CD4-positive, alpha-beta T cell treated with Interleukin-15 for 1 hour (primary cell): ENCODE measurements around the gene OR13C2.
"Not testable (repeated sequence)": the region's sequence is repeated elsewhere in the genome, so short reads cannot be mapped to it uniquely, and the experiment has no call there.

Experiments
- DNase-seq: peaks from one replicate; pipeline ENCODE4 v3.0.0-alpha.2; 2020

Gene OR13C2, protein sequence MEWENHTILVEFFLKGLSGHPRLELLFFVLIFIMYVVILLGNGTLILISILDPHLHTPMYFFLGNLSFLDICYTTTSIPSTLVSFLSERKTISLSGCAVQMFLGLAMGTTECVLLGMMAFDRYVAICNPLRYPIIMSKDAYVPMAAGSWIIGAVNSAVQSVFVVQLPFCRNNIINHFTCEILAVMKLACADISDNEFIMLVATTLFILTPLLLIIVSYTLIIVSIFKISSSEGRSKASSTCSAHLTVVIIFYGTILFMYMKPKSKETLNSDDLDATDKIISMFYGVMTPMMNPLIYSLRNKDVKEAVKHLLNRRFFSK

GRCh38 chr9:104605527-104605926 lies at the start of gene OR13C2:
Gene OR13C2 (minus strand): TSS chr9:104605627. CDS start chr9:104605627, 0 bp downstream.
- DNase-seq: not testable (repeated sequence)

GRCh38 chr9:104635456-104635855 lies 30.0 kb upstream of the OR13C2 start:
- no peak for DNase-seq

- no peak for DNase-seq
Observed at GRCh38 chr9:104633976-104634520, 28.6 kb upstream of the OR13C2 start.

DNA sequence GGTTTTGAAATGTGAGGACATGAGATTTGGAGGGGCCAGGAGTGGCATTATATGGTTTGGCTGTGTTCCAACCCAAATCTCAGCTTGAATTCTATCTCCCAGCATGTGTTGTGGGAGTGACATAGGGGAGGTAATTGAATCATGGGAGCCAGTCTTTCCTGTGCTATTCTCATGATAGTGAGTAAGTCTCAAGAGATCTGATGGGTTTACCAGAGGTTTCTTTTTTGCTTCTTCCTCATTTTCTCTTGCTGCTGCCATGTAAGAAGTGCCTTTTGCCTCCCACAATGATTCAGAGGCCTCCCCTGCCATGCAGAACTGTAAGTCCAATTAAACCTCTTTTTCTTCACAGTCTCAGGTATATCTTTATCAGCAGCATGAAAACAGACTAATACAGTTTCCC lies 20.5 kb upstream of the OR13C2 start:
- not testable (repeated sequence) for DNase-seq

GRCh38 chr9:104618104-104618503 lies 12.7 kb upstream of the OR13C2 start, which contains the start of gene OR13C9:
Gene OR13C9 (minus strand): TSS chr9:104618204. CDS start chr9:104618204, 0 bp downstream.
- DNase-seq: no peak

GRCh38 chr9:104617418-104617817 lies 12.0 kb upstream of the OR13C2 start:
- DNase-seq: no peak

- DNase-seq: no peak
Observed at GRCh38 chr9:104611213-104611612, 5.8 kb upstream of the OR13C2 start.

- DNase-seq: no peak
Observed at GRCh38 chr9:104608336-104608735, 2.9 kb upstream of the OR13C2 start.

GRCh38 chr9:104606152-104606551 lies 725 bp upstream of the OR13C2 start:
- no peak for DNase-seq

DNA sequence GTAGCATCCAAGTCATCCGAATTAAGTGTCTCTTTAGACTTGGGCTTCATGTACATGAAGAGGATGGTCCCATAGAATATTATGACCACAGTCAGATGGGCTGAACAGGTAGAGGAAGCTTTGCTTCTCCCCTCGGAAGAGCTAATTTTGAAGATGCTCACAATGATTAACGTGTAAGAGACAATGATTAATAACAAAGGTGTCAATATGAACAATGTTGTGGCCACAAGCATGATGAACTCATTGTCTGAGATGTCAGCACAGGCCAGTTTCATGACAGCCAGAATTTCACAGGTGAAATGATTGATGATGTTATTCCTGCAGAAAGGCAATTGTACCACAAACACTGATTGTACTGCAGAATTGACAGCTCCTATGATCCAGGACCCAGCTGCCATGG lies 626 bp downstream of the OR13C2 start:
- no peak for DNase-seq

DNA sequence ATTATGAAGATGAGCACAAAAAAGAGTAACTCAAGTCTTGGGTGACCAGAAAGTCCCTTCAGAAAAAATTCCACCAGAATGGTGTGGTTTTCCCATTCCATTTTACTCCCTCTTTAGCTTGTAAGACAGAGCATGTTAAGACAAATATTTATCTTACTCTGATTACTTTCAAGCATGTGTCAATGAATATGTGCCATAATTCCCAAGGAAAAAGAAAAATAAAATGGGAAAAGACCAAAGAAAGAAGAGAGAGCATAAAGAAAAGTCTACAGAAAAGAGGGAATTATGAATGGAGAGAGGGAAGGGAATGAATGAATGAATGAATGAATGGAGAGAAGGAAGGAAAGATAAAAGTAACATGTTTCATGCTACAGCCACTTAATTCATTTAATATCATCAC lies 6.1 kb downstream of the OR13C2 start, which contains the start of gene OR13C5:
Gene OR13C5 (minus strand): TSS at position 101 of the 400 bp plus-strand sequence. CDS start 0 bp downstream, at position 101.
- DNase-seq: not testable (repeated sequence)

DNA sequence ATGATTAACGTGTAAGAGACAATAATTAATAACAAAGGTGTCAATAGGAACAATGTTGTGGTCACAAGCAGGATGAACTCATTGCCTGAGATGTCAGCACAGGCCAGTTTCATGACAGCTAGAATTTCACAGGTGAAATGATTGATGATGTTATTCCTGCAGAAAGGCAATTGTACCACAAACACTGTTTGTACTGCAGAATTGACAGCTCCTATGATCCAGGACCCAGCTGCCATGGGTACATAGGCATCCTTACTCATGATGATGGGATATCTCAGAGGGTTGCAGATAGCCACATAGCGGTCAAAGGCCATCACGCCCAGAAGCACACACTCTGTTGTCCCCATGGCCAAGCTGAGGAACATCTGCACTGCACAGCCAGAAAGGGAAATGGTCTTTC lies 6.7 kb downstream of the OR13C2 start:
- not testable (repeated sequence) for DNase-seq

DNA sequence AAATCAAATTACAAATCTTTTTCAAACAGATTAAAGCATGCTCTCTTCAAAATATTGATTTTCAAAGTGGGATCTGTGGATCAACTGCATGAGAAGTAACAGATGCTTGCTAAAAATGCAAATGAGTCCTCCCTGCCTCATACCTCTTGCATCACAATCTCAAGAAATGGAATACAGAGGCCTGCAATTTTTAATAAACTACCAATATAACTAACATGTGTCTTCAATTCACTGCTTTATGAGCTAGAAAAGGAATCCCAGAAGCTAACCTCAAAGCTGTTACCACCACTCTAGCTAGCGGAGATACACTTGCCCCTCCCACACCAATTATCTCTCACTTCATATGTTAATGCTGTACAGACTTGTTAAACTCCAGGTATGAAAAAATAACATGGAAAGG lies 15.8 kb downstream of the OR13C2 start:
- no peak for DNase-seq

DNA sequence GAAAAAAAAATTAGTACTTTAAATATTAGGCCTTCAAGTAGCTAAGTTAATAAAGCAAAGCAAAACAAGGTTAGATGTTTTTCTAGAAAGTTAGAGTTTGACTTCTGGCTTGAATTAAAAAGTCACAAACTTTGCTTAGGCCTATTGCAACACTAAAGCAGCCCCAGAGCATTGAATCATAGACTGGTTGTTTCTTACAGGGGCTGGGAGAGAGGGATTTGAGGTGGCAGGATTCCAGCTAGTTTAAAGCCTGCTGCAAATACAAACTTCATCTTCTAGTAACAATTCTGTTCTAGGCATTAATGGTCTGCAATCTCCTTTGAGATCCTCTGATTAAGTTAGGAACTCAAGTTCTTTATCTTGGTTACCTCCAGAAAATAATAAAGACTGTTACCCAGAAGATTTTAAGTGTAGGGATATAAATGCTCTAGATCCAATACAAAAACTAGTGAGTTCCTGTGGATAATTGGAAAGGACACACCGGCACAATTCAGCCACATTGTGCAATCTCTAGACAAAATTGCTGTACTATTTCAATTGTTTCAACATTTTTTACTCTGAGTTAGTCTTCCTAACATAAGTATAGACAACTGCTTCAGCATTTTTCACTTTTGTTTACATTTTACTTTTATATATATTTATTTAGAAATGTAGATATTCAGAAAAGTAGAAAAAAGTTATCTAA lies 18.8 kb downstream of the OR13C2 start:
- no peak for DNase-seq

- no peak for DNase-seq
Observed at GRCh38 chr9:104580562-104580961, 24.9 kb downstream of the OR13C2 start.

GRCh38 chr9:104577263-104577662 lies 28.2 kb downstream of the OR13C2 start:
- no peak for DNase-seq

DNA sequence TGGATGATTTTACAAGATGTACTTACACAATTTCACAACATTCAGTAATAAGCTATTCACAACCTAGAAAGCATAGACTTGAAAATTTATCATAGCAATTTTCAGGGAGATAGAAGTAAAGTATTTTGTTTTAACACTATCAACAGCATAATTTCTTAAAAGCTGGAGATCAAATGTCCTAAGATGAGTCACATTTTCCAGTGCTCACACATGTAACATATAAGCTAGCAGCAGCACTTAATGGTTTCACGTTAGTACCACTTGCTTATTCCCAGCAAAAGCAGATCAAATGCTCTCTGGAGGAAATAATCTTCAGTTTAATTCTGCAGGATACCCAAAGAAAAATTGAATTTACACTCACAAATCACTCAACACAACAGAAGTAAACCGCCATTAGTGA lies 30.0 kb downstream of the OR13C2 start:
- no peak for DNase-seq

DNA sequence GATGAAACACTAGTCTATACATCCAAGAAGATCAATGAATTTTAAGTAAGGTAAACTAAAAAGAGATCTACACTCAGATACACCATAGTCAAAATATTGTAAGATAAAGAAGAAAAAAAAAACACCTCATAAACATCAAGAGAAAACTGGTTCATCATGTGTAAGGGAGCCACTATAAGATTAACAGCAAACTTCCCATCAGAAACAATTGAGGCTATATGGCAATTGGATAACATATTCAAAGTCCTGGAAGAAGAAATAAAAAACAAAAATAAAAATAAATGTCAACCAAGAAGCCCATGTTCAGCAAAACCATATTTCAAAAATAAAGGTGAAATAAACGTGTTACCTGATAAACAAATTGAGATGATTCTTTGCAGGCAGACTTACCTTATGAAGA lies 32.8 kb downstream of the OR13C2 start:
- DNase-seq: no peak

DNA sequence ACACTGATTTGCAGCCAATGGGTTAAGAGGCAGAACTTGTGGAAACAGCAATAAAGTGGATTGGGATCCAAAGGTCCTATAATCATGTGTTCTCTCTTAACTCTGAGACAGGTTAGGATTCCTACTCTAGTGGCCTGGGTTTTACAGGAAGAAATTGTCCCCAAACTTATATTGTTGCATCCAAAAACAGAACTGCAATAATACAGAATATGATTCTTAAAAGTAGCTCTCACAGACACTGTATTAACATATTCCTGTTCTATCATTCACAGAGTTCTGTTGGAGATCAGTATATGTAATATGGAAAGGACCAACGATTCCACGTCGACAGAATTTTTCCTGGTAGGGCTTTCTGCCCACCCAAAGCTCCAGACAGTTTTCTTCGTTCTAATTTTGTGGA lies 36.6 kb downstream of the OR13C2 start, which contains the start of gene OR13C8:
Gene OR13C8 (plus strand): TSS at position 301 of the 400 bp plus-strand sequence. CDS start 0 bp downstream, at position 301.
- DNase-seq: no peak

- DNase-seq: no peak
Observed at GRCh38 chr9:104564358-104564757, 41.1 kb downstream of the OR13C2 start.

GRCh38 chr9:104556830-104557634 lies 48.4 kb downstream of the OR13C2 start:
- DNase-seq: no peak

- DNase-seq: no peak
Observed at GRCh38 chr9:104555521-104555920, 49.9 kb downstream of the OR13C2 start.
